GM20000 (cell line): ENCODE measurements around the gene TMEM131.
A peak's percentile ranks its signal among the peaks of the same experiment; 100 is the strongest.
"Not testable (repeated sequence)": the region's sequence is repeated elsewhere in the genome, so short reads cannot be mapped to it uniquely, and the experiment has no call there.

ENCODE experiments used
- DNase-seq: peaks from one replicate; pipeline ENCODE4 v3.0.0; 2012; ENCODE audit warnings: low spot score
- CTCF ChIP-seq: IDR thresholded peaks from 2 replicates; pipeline ENCODE4 v1.5.1; 2012; ENCODE audit warnings: mild to moderate bottlenecking, control low read depth; ENCODE audit errors: extremely low read depth, missing control alignments

The TMEM131 gene

GRCh38 chr2:97908208-97908676 is 87.5 kb downstream of the TMEM131 start:
- TF ChIP-seq CTCF, result no peak
- peak; percentile 35 for DNase-seq

- DNase-seq, result no peak
- TF ChIP-seq CTCF, result no peak
Measured at GRCh38 chr2:97907369-97908100, 88.2 kb downstream of the TMEM131 start.

- DNase-seq, result no peak
- TF ChIP-seq CTCF, result no peak
Measured at GRCh38 chr2:97906307-97906706, 89.4 kb downstream of the TMEM131 start.

GRCh38 chr2:97905294-97905693 is 90.5 kb downstream of the TMEM131 start:
- no peak for TF ChIP-seq CTCF
- DNase-seq, result no peak

DNA sequence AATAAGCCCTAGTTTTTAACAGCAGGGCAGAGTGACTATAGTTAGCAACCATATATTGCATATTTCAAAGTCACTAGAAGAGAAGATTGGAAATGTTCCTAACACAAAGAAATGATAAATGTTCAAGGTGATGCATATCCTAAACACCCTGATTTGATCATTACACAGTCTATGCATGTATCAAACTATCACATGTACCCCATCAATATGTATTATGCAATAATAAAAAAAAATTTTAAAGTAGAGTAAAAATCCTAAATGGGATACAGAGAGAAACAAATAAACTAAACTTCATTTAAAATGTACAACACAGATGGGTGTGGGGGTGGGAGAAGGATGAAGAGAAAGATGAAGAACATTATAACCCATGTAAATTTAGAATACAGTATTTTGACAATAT is 93.9 kb downstream of the TMEM131 start:
- no peak for TF ChIP-seq CTCF
- DNase-seq, result no peak

DNA sequence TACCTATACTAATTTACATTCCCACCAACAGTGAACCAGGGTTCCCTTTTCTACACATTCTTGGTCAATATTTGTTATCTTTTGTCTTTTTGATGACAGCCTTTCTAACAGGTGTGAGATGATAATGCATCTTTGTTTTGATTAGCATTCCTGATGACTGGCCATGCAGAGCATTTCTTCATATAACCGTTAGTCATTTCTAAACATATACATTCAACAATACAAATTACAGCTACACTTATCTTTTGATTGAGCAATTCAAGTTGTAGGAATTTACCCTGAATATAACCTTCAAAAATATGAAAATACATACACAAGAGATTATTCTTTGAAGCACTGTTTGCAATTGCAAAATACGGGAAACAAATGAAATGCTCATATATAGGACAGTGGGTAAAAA is 94.9 kb downstream of the TMEM131 start:
- TF ChIP-seq CTCF, result no peak
- DNase-seq, result no peak

DNA sequence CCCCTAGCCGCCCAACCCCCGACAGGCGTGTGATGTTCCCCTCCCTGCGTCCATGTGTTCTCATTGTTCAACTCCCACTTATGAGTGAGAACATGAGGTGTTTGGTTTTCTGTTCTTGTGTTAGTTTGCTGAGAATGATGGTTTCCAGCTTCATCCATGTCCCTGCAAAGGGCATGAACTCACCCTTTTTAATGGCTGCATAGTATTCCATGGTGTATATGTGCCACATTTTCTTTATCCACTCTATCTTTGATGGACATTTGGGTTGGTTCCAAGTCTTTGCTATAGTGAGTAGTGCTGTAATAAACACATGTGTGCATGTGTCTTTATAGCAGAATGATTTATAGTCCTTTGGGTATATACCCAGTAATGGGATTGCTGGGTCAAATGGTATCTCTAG is 102.7 kb downstream of the TMEM131 start:
- not testable (repeated sequence) for DNase-seq

DNA sequence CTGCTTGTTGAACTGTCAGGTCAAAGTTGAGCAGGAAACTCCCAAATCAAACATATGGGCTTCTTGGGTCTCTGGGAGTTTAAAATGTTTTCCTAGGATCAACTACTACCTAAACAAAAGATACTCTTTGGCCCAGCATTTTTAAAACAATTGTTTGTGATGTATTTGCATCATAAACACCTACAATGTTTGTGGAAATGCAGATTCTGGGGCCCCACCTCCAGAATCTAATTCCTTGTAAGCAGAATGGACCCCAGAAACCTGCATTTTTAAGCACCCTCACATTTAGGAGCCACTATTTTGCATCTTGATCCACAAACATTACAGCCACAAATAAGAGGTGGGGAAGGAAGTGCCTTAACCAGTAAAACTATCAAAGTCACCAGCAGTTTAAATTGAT is 104.1 kb downstream of the TMEM131 start:
- TF ChIP-seq CTCF, result no peak
- DNase-seq, result no peak
